IPS DF 19.7 (cell line): ENCODE results near the gene MAPK8IP3.
A peak's percentile ranks its signal among the peaks of the same experiment; 100 is the strongest.

Experiments
- DNase-seq: peaks from one replicate; pipeline ENCODE4 v3.0.0-alpha.2; 2013; ENCODE audit warnings: low read depth, low spot score

Gene MAPK8IP3

GRCh38 chr16:1774448-1774780 lies 68.4 kb downstream of the MAPK8IP3 start:
- DNase-seq: no peak

DNA sequence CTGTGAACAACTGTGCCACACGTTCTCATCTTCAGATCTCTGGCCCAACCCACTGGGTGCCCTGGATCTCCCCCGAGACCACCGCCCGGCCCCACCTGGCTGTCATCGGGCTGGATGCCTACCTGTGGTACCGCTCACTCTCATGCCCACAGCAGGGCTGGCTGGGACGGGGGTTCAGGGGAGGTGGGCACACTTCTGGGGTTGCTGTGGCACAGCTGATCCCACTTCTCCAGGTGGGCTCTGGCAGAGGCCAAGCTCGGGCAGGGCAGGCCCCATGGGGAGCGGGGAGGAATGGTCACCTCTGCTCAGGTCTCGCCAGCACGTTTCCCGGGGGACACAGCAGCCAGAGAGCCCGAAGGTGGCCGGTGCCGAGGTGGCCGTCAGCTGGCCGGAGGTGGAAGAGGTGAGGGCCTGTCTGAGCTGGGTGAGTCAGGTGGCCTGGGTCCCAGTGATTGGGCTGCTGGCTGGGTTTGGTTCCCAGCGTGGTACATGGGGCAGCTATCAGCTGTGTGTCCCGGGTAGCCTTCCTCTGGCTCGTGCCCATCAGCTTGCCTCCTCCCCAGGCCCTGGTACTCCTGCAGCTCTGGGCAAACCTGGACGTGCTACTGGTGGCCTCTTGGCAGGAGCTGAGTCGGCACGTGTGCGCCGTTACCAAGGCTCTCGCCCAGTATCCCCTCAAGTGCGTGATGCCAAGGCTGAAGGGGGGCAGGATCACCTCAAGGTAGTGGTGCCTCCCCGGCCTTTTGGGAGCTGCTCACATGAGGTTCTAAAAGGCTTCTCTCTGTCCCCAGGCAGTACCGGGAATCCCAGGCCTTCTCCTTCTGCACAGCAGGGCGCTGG lies 69.2 kb downstream of the MAPK8IP3 start:
- DNase-seq: no peak

DNA sequence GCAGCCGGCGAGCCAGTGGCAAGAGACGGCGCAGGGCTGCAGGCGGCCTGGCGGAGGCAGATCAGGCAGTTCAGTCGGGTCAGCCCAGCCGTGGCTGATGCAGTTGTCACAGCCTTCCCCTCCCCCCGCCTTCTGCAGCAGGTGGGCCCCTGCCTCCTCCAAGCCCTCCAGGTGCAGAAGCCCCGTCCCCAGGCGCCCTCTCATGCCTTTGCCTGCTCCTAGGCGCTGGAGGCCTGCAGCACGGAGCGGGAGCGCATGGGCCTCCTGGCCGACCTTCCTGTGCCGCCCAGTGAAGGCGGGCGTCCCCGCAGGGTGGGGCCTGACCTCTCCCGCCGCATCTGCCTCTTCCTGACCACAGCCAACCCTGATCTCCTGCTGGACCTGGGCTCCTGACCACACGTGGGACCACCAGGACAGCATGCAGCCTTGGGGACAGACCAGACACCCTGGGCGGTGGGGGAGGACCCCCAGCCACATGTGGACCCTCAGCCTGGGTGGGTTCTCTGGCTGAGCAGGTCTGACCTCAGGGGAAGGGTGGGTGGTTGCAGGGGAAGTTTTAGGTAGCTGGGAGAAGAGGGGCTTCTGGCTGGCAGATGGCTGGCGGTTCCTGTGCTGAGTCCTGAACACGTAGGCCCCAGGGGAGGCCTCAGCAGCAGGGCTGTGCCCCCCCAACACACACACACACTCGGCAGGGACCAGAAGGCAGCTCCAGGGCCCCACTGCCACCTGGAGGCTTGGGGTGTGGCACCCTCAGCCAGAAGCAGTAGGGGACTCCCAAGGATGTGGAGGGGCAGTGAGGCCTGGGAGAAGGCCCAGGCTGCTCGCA lies 70.1 kb downstream of the MAPK8IP3 start:
- no peak for DNase-seq

- DNase-seq: no peak
Measured at GRCh38 chr16:1776672-1776955, 70.6 kb downstream of the MAPK8IP3 start.

DNA sequence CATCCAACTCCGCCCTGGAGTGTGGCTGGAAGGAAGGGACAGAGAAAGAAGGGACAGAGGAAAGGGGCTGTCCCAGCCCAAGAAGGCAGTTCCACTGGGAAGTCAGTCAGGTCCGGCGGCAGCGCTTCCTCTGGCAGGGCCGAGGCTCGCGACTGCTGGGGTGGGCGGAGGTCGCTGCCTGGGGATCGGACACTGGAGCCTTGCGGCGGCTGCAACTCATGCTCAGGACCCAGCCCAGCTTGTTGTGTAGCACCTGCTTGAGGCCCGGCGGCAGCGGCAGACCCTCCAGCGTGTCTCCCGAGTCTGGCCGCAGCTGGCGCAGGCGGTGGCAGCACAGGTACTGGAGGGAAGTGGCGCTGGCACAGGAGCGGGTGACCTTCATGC lies 71.0 kb downstream of the MAPK8IP3 start:
- DNase-seq: no peak

- no peak for DNase-seq
Measured at GRCh38 chr16:1777375-1778199, 71.6 kb downstream of the MAPK8IP3 start.

DNA sequence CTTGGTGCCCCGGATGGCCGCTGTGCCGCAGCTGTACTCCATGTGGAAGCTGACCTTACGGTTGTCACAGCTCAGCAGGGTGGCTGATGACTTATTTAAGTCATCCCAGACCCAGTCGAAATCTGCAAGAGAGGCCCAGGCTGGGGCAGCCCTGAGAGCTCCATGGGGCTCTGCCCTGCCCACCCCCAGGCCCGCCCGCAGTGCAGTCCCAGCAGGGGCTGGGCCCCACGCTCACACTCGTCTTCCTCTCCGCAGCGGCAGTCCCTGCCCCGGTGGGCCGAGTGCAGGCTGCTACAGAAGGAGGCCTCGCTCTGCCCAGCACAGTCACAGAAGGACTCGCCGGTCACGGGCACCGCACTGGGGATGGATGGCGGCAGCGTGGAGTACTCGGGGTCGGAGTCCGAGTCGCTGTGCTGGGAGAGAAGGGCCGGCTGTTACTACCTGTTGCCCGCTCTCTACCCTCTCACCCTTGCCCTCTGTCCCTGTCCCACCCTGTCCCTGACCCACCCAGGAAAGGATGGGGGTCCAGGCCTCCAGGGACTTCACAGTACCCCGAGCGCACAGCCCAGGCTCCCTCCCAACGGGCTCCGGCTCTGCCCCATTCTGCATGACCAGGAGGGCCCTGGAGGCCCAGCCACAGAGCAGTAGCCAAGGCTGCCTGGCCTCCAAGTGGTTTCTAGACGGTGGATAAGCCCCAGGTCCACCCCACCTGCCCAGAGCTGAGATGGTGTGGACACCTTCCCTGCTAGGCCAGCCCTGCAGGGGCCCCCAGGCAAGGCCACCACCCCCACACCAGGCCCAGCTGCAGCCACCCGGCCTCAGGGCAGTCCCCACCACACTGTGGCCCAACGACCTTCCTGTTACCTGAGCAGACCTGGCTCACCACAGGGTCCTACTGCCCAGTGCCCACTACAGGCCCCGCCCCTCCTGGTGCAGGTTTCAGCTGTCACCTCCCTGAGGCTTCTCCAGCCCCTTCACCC lies 72.5 kb downstream of the MAPK8IP3 start:
- DNase-seq: no peak

DNA sequence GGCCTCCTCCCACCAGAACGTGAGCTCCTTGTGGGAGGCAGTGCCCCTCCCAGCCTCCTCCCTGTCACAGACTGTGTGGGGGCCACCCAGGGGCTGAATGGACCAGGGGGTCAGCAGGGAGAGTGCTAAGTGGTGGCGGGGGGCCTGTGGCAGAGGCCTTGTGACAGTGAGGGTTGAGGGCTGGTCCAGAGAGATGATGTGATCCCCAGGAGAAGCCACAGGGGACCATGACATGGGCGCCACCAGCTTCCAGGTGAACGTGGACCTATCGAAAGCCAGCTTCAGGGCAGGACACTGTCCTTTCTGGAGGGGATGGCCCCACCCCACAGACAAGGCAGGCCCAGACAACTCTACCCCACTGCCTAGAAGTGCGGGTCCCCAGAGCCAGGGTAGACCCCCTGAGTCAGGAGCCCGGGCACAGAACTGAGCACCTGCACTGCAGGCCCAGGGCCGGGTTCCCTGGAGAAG lies 73.3 kb downstream of the MAPK8IP3 start:
- no peak for DNase-seq

- no peak for DNase-seq
Measured at GRCh38 chr16:1779741-1780676, 74.0 kb downstream of the MAPK8IP3 start.

DNA sequence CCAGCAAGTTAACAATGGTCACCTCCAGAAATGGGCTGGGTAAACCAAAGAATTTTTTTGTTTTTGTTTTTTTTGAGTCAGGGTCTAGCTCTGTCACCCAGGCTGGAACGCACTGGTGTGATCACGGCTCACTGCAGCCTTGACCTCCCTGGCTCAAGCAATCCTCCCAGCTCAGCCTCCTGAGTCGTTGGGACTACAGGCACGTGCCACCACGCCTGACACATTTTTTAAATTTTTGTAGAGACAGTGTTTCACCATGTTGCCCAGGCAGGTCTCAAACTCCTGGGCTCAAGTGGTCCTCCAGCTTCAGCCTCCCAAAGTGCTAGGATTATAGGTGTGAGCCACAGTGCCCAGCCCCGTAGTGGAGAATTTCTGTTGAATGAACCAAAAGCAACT lies 74.7 kb downstream of the MAPK8IP3 start:
- no peak for DNase-seq

DNA sequence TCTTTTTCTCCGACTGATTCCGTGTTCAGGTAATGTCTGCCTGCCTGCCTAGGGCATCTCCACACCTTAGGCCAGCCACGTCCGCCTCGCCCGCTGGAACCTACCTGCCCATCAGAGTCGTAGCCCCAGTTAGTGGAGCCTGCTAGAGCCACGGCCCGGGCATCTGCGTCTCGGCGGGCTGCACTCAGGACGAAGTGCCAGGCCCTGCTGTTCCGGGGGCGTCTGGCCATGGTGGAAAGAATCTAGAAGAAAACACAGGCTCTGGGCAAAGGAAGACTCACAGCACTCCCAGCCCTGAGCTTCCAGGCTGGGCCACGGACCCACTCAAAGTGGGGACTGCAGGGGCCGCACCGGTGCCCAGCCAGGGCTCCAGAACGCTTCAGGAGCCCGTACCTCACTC lies 75.3 kb downstream of the MAPK8IP3 start:
- no peak for DNase-seq

DNA sequence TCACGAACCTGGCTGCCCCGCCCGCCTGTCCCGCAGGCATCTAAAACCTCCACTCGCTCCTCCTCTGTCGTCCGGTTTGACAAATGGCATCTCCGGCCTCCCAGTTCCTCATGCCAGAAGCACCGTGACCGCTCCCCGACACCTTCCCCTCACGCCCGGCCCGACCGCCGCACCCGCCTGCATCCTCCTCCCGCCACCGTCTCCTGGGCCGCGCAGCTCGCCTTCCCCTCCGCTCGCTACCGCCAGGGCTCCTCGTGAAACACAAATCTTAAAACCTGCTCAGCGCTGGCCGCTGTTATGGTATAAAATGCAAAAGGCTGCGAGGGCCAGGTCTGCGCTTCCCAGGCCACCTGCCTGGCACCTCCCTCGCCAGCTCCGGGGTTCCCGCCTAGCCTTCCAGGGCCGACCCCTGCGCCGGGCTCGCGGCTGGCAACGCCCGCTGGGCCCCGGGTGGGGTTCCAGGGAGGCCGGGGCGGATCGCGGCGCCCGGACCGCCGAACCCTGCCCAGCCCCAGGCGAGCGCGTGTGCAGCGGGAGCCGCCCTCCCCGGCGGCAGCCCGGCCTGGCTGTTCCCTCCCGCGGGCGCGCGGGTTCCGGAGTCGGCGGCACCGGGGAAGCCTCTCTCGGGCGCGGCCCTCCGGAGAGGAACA lies 75.9 kb downstream of the MAPK8IP3 start:
- no peak for DNase-seq

DNA sequence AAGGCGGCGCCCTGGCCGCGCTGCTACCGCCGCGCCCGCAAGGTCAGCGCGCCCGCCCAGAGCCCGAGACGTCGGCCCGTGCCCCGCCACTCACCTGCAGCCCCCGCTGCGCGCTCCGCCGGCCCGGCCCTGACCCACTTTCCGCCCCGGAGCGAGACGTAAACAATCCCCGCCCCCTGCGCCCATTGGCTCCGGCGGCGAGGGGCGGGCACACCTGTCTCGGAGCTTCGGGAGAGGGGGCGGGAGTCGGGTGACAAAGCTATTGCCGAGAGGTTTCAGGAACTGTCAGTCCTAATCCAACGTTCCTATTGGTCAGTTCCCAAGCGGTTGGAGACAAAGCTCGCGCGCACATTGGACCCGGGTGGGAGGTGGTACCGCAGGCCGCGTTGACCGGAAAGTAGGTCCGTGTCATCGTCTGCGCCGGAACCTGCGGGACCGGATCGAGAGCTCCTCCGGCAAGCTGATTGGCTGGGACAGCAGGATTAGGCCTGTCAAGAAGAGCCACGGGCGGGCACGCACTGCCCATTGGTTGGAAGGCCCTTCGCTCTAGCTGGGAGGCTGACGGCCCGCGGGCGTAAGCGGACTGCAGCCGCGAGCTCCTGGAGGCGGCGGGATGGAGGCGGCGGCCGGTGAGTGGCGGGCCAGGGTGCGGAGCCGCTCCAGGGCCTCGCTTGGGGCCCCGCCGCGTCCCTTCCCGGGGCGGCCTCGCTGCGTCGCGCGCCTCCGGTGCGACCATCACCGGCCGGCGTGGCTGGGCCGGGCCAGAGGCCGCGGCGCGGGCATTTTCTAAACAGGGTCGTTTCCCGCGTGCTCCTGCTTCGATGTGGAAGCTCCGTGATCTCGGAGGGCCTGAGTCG lies 76.6 kb downstream of the MAPK8IP3 start, which contains the start of the genes NUBP2 and SPSB3:
NUBP2 (plus strand) TSS at position 553 of the 857 bp plus-strand sequence; CDS start at position 614, 61 bp downstream.
SPSB3 (minus strand) TSS at position 164 of the 857 bp plus-strand sequence. CDS start 1,088 bp downstream, outside the sequence.
- DNase-seq: peak; percentile 99

GRCh38 chr16:1784977-1785845 lies 79.2 kb downstream of the MAPK8IP3 start:
- no peak for DNase-seq

DNA sequence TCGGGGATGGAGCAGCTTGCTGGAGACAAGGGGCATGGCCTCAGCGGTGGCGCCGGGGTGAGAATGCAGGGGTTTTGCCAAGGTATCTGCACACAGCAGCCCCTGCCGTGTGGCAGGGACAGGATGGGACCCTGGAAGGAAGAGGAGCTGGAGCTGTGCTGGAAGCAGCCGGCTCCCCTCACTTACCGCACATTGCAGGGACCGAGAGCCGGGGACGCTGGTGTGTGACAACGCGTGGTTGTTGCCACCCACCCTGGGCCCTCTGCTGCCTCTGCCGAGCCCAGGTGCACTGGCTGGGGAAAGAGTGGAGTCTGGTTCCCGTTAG lies 79.8 kb downstream of the MAPK8IP3 start:
- DNase-seq: no peak

GRCh38 chr16:1786242-1787055 lies 80.5 kb downstream of the MAPK8IP3 start:
- no peak for DNase-seq

DNA sequence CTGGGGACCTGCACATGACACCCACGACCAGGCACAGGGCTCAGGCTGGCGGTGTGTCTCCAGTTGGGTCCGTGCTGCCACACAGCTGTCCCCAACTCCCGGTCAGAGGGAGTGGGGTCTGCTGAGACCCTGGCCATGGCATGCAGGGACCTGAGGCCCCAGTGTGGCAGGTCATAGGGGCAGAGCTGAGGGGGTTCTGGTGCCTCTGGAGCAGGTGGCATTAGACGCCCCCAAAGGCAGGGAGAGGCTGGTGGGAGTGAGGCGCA lies 81.0 kb downstream of the MAPK8IP3 start:
- DNase-seq: no peak
